Measurements from ENCODE around the gene ADAMTS10. TPM values are rescaled to one million over a fixed set of nuclear protein-coding genes. Genes with fewer than 3 reads are reported as not detected.

ADAMTS10 gene
- polyA plus RNA-seq, 1 experiment, result 6.4 TPM

DNA sequence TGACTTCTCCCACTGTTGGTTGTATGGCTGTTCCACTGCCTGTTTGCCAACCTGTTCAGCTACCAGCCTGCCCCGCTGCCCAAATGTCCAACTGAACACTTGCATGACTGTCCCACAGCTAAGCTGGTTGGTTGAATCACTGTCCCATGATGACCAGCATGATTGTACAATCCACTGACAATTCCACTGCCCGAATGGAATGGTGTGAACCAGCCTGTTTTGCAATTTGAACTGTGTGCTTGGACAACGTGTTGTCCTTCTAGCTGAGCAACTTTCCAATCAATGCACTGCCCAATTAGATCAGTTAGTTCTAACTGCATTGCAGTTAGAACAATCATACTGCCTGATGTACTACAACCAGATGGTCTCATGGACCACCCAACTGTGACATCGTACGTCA is 8.7 kb downstream of the ADAMTS10 start:
- POLR2A ChIA-PET, result interaction anchor here (0.7 kb wide), 1 partner anchor 680 kb away, joined by 13 read pairs; no protein-coding TSS in a partner anchor
- no peak overlapping the region for H3K27ac ChIP-seq (ENCODE audit: low read depth, low read length)
- peaks cover 15% of the 10 kb centered on the region for H3K9me3 ChIP-seq (ENCODE audit: control insufficient read depth, insufficient read depth, low read length)
- DNase-seq (ENCODE audit: low read depth, low spot score), result no peak
- no peak overlapping the region for H3K4me3 ChIP-seq (ENCODE audit: low read depth, low read length)
- H3K27me3 ChIP-seq (ENCODE audit: control insufficient read depth, insufficient read depth, low read length), result no peaks in the 10 kb centered on the region
- CTCF ChIA-PET, result no interaction called here
- TF ChIP-seq, protein P1, sequence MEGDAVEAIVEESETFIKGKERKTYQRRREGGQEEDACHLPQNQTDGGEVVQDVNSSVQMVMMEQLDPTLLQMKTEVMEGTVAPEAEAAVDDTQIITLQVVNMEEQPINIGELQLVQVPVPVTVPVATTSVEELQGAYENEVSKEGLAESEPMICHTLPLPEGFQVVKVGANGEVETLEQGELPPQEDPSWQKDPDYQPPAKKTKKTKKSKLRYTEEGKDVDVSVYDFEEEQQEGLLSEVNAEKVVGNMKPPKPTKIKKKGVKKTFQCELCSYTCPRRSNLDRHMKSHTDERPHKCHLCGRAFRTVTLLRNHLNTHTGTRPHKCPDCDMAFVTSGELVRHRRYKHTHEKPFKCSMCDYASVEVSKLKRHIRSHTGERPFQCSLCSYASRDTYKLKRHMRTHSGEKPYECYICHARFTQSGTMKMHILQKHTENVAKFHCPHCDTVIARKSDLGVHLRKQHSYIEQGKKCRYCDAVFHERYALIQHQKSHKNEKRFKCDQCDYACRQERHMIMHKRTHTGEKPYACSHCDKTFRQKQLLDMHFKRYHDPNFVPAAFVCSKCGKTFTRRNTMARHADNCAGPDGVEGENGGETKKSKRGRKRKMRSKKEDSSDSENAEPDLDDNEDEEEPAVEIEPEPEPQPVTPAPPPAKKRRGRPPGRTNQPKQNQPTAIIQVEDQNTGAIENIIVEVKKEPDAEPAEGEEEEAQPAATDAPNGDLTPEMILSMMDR (IDR thresholded peaks at IDR 0.05; ENCODE audit: low read depth, low read length), result no peak

- no peak overlapping the region for H3K27ac ChIP-seq (ENCODE audit: low read depth, low read length)
- CTCF ChIA-PET, result no interaction called here
- H3K9me3 ChIP-seq (ENCODE audit: control insufficient read depth, insufficient read depth, low read length), result peaks cover 15% of the 10 kb centered on the region
- no peaks in the 10 kb centered on the region for H3K27me3 ChIP-seq (ENCODE audit: control insufficient read depth, insufficient read depth, low read length)
- no peak for DNase-seq (ENCODE audit: low read depth, low spot score)
- H3K4me3 ChIP-seq (ENCODE audit: low read depth, low read length), result no peak overlapping the region
- TF ChIP-seq, protein P1 (IDR thresholded peaks at IDR 0.05; ENCODE audit: low read depth, low read length), result no peak
- POLR2A ChIA-PET, result no interaction called here
These were observed 9.7 kb downstream of the ADAMTS10 start for GRCh38 chr19:8600816-8601215.

- TF ChIP-seq, protein P1 (IDR thresholded peaks at IDR 0.05; ENCODE audit: low read depth, low read length), result no peak
- H3K4me3 ChIP-seq (ENCODE audit: low read depth, low read length), result no peak overlapping the region
- no peak for DNase-seq (ENCODE audit: low read depth, low spot score)
- H3K27ac ChIP-seq (ENCODE audit: low read depth, low read length), result no peak overlapping the region
- POLR2A ChIA-PET, result no interaction called here
- H3K9me3 ChIP-seq (ENCODE audit: control insufficient read depth, insufficient read depth, low read length), result peaks cover 8% of the 10 kb centered on the region
- CTCF ChIA-PET, result interaction anchor here (1.1 kb wide), 1 partner anchor 19 kb away, joined by 4 read pairs; no protein-coding TSS in a partner anchor
- no peaks in the 10 kb centered on the region for H3K27me3 ChIP-seq (ENCODE audit: control insufficient read depth, insufficient read depth, low read length)
These were observed 10.5 kb downstream of the ADAMTS10 start for GRCh38 chr19:8600064-8600463.

DNA sequence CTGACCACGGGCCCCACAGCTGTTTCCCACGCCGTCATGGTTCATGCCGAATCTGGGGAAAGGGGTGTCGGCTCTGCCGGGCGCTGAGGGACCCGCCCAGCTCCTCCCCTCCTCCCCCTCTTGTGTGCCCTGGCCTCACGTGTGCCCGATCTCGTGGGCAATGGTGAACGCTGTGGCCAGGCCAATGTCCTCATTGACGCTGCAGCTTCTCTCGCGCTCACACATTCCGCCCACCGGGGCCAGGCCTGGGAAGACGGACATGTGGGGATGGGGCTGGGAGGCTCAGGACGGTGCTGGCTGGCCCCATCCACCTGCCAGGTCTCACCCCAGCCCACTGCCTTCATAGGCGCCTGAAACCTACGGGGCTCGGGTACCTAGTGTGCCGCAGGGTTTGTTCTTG is 14.3 kb downstream of the ADAMTS10 start:
- Histone ChIP-seq H3K27me3 (ENCODE audit: control insufficient read depth, insufficient read depth, low read length) (peaks cover 9% of the 10 kb centered on the region), H3K9me3 (ENCODE audit: control insufficient read depth, insufficient read depth, low read length) (peaks cover 14% of the 10 kb centered on the region), H3K4me3 (ENCODE audit: low read depth, low read length) (no peak overlapping the region), H3K27ac (ENCODE audit: low read depth, low read length) (no peak overlapping the region)
- TF ChIP-seq, protein P1 (IDR thresholded peaks at IDR 0.05; ENCODE audit: low read depth, low read length), result no peak
- ChIA-PET CTCF (interaction anchor here (4.7 to 5.8 kb wide), 2 partner anchors 16 to 46 kb away, joined by 15 to 88 read pairs; partner anchors contain the start of gene MYO1F), POLR2A (interaction anchor here (0.6 kb wide), 2 partner anchors 9 to 162 kb away, joined by 3 to 10 read pairs; no protein-coding TSS in a partner anchor)
- DNase-seq (ENCODE audit: low read depth, low spot score), result no peak

DNA sequence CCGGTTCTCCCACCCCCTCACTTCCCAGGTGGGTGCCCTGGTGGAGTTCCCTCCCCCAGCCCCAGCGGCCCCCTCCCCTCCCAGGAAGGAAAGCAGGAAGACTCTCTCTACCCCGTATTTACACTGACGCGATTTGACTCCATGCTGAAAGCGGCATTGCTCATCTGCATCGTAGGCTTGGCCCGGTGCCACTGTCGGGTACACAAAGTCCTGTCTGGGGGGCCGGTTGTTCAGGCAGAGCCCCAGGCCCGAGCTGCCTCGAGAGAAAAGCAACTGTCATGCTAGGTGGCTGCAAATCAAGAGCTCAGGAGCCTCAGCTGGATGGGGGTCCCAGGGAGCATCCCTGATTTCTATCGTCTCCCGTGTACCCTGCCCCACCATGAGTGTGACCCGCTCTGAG is 14.9 kb downstream of the ADAMTS10 start:
- TF ChIP-seq, protein P1 (IDR thresholded peaks at IDR 0.05; ENCODE audit: low read depth, low read length), result no peak

More for the DNA sequence above, 14.9 kb downstream of the ADAMTS10 start:
- Histone ChIP-seq H3K4me3 (ENCODE audit: low read depth, low read length) (no peak overlapping the region), H3K27me3 (ENCODE audit: control insufficient read depth, insufficient read depth, low read length) (peaks cover 11% of the 10 kb centered on the region), H3K27ac (ENCODE audit: low read depth, low read length) (no peak overlapping the region), H3K9me3 (ENCODE audit: control insufficient read depth, insufficient read depth, low read length) (peaks cover 14% of the 10 kb centered on the region)
- no peak for DNase-seq (ENCODE audit: low read depth, low spot score)
- ChIA-PET CTCF (interaction anchor here (4.7 to 5.8 kb wide), 2 partner anchors 16 to 46 kb away, joined by 15 to 88 read pairs; partner anchors contain the start of gene MYO1F), POLR2A (interaction anchor here (0.6 kb wide), 2 partner anchors 9 to 161 kb away, joined by 3 to 10 read pairs; no protein-coding TSS in a partner anchor)
